Measurements from ENCODE around the gene TMPRSS11B.
"Not testable (repeated sequence)": the region's sequence is repeated elsewhere in the genome, so short reads cannot be mapped to it uniquely, and the experiment has no call there.

The TMPRSS11B gene

GRCh38 chr4:68218044-68218443, 27.4 kb downstream of the TMPRSS11B start:
- no peak for DNase-seq

GRCh38 chr4:68216501-68216900, 29.0 kb downstream of the TMPRSS11B start:
- DNase-seq, result no peak

- DNase-seq, result no peak
Observed at GRCh38 chr4:68209003-68209402, 36.5 kb downstream of the TMPRSS11B start.

- not testable (repeated sequence) for DNase-seq
Observed at GRCh38 chr4:68194305-68194704, 51.2 kb downstream of the TMPRSS11B start.

GRCh38 chr4:68193194-68193593, 52.3 kb downstream of the TMPRSS11B start:
- no peak for DNase-seq

- DNase-seq, result no peak
Observed at GRCh38 chr4:68187145-68187544, 58.3 kb downstream of the TMPRSS11B start.

GRCh38 chr4:68184923-68185322, 60.6 kb downstream of the TMPRSS11B start:
- no peak for DNase-seq

- DNase-seq, result no peak
Observed at GRCh38 chr4:68183417-68183816, 62.1 kb downstream of the TMPRSS11B start.

- no peak for DNase-seq
Observed at GRCh38 chr4:68182382-68182820, 63.1 kb downstream of the TMPRSS11B start.

GRCh38 chr4:68180849-68181526, 64.5 kb downstream of the TMPRSS11B start:
- DNase-seq, result no peak

- DNase-seq, result no peak
Observed at GRCh38 chr4:68176904-68177303, 68.6 kb downstream of the TMPRSS11B start.

All from NCI-H774 (cell line).